Natural killer cell treated with Interleukin-12 subunit alpha and Interleukin-12 subunit beta and Interleukin-15 and Interleukin-18, amount 100 ng/mL, for 72 hours (primary cell): ENCODE data around the gene ADD1. TPM values are rescaled to one million over a fixed set of nuclear protein-coding genes. Genes with fewer than 3 reads are reported as not detected.

Source experiments
- ATAC-seq, 2 donors: fragments of 150-1000 bp; cut with Tn5 transposase in 1 of 2; sonication (Bioruptor Pico), chemical (Tn5 transposase) in 1 of 2; 2 replicates each; pipeline ENCODE4 v1.10.0; 2021
- DNase-seq: peaks from one replicate; pipeline ENCODE4 v3.0.0; 2022; ENCODE audit warnings: low spot score
- H3K27ac Mint-ChIP-seq, 2 donors: 1 replicate in 1 of 2; 2 replicates in 1 of 2; pipeline ENCODE4 v1.8.0; 2022; ENCODE audit warnings: mixed read lengths in 2 of 2, mild to moderate bottlenecking in 1 of 2, moderate library complexity in 1 of 2
- H3K27me3 Mint-ChIP-seq, 2 donors: 1 replicate in 1 of 2; 2 replicates in 1 of 2; pipeline ENCODE4 v1.8.0; 2022; ENCODE audit warnings: mixed read lengths in 2 of 2
- H3K36me3 Mint-ChIP-seq: one replicate; pipeline ENCODE4 v1.8.0; 2022; ENCODE audit warnings: mixed read lengths
- H3K4me1 Mint-ChIP-seq, 2 donors: 1 replicate in 1 of 2; 2 replicates in 1 of 2; pipeline ENCODE4 v1.8.0; 2022; ENCODE audit warnings: low read depth in 2 of 2, mixed read lengths in 2 of 2, mild to moderate bottlenecking in 1 of 2
- H3K4me3 Mint-ChIP-seq: one replicate; pipeline ENCODE4 v1.8.0; 2022; ENCODE audit warnings: mixed read lengths
- H3K9me3 Mint-ChIP-seq: 2 replicates; pipeline ENCODE4 v1.8.0; 2022; ENCODE audit warnings: mixed read lengths
- total RNA-seq, 2 donors: library from RNA; stranded (reverse); gene quantifications; one replicate each; pipeline ENCODE4 v1.2.3, GENCODE V29; 2022

The ADD1 gene
- total RNA-seq, 2 donors from 2014 or later = 259 to 291 TPM

DNA sequence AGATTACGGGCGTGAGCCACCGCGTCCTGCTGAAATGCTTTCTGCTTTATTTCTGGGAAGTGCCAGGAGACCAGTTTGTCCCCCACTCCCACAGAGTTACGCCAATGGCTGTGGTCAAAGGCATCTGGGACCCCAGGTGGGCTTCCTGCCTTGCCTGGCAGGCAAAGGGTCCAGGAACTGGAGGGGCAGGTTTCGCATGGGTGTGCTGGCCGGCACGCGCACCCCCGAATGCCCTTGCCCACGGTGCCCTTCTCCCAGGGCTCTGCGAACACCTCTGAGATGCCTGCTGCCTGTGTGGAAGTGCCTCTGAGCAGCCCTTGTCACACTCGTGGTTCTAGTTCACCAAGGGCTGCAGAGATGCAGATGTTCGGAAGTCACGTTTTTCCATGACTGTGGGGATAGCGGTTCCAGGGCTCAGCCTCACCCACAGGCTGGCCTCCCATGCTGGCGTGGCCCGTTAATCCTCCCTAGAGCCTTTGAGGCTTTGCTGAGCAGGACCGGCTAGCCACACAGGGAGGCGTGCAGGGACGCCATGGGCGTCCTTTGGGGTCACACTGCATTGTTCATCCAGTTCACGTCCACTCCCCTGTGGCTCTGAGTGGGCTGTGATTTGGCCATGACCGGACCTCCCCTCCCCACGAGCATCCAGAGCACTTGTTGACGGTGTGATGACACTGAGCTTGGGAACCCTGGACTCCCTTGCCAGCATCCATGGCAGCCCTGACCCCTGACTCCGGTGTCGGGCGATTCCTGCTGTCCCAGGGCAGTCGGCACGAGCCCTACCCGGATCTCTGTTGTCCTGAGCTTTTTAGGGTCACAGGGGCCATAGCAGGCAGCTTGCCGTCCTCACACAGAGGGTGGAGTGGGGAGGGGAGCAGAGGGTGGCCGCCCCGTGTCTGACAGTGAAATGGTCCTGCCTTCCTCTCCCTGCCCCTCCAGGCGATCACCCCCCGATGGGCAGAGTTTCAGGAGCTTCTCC is 12.7 kb upstream of the ADD1 start:
- no peak for DNase-seq
- Mint-ChIP-seq H3K36me3 (peaks cover 10% of the 10 kb centered on the region), H3K27me3 (no peaks in the 10 kb centered on the region)

DNA sequence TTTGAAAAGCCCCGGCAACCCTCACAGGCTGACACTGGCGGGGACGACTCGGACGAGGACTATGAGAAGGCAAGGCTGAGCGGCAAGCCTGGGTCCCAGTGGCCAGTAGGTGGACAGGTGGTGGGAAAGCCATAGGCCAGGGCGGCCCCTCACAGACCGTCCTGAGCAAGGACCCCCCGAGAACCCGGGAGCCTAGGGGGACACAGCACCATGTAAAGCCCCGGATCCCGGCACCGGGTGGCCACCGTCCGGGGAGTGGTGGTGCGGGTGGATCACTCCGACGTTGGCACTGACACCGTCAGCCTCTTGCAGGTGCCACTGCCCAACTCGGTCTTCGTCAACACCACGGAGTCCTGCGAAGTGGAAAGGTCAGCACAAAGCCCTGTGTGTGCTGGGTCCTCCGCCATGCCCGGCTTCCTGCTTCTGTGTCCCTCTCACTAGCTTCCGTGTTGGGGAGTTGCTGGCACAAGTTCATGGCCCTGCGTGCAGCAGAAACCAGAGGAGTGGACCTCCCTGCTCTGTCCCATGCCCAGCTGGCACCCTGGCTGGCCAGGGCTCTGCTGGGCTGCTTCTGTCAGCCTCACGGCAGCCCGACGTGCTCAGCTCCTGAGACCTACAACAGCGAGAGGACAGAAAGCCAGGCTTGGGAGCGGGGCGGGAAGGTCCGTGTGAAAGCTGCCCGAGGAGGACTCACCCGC is 11.9 kb upstream of the ADD1 start:
- no peaks in the 10 kb centered on the region for H3K27me3 Mint-ChIP-seq
- no peak overlapping the region for H3K4me3 Mint-ChIP-seq
- H3K36me3 Mint-ChIP-seq = peaks cover 3% of the 10 kb centered on the region
- no peaks in the 10 kb centered on the region for H3K9me3 Mint-ChIP-seq
- DNase-seq (no peak), ATAC-seq (no peak)
- H3K4me1 Mint-ChIP-seq = peaks cover 24 to 43% of the 10 kb centered on the region in 2 donors
- H3K27ac Mint-ChIP-seq = peak overlapping the region; percentile 35 to 49

More for the DNA sequence above, 12.7 kb upstream of the ADD1 start:
- Mint-ChIP-seq H3K27ac (no peak overlapping the region), H3K4me1 (peaks cover 24 to 44% of the 10 kb centered on the region in 2 donors), H3K4me3 (no peak overlapping the region), H3K9me3 (no peaks in the 10 kb centered on the region)
- no peak for ATAC-seq

DNA sequence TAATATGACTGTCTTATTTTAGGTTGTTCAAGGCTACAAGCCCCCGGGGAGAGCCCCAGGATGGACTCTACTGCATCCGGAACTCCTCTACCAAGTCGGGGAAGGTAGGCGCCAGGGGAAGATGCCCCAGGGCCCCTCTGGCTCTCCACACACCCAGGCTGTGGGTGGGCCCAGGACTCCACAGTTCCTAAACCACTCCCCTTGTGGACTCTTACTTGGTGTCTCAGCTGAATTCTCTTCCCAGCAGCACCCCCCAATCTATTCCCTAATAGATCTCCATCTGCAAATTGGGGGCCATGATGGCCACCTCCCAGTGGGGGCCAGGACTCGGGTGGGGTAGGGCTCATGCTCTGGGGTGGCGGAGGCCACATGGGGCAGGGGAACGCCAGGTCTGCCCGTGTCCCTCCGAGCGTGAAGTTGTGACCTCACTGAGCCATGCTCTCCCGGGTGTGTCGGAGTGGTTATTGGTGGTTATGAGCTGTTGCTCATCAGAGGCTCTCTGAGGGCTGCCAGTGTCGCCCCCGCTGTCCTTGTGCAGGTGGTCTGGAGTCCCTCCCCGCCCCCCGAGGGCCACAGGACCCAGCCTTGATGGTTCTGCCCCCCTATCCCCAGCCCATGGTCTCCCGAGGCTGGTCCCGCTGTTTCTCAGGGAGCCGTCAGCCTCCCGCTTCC is 11.2 kb upstream of the ADD1 start:
- H3K36me3 Mint-ChIP-seq = no peaks in the 10 kb centered on the region

DNA sequence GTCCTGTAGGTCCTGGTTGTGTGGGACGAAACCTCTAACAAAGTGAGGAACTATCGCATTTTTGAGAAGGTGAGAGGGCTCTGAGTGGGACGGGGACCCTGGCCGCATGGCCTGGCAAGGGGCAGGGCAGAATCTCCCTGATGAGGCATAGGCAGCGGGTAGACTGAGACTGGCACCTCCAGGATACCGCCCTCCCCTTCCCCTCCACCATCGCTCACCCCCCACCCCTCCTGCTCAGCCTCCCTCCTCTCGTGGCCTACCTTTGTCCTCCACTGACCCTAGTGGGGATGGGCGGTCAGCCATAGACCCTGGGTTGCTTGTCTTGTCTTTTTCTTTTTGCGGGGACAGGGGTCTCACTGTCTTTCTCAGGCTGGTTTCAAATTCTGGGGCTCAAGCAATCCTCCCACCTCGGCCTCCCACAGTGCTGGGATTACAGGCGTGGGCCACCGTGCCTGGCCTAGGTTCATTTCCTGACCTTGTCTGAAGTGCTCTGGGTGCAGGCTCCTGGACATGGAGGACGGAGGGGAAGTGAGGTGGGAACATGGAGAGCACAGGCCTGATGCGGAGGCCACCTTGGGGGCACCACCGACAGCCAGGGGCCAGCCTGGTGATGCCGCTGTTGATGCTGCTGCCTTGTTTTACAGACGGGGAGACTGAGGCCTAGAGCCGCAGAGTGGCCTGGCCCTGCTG is 10.5 kb upstream of the ADD1 start:
- Mint-ChIP-seq H3K4me3 (no peak overlapping the region), H3K9me3 (no peaks in the 10 kb centered on the region), H3K27me3 (no peaks in the 10 kb centered on the region), H3K27ac (peak overlapping the region; percentile 35 to 49), H3K4me1 (peaks cover 35 to 49% of the 10 kb centered on the region in 2 donors), H3K36me3 (no peaks in the 10 kb centered on the region)
- DNase-seq = no peak
- ATAC-seq = no peak

More for the DNA sequence above, 11.2 kb upstream of the ADD1 start:
- Mint-ChIP-seq H3K4me1 (peaks cover 28 to 44% of the 10 kb centered on the region in 2 donors), H3K4me3 (no peak overlapping the region), H3K27me3 (no peaks in the 10 kb centered on the region), H3K9me3 (no peaks in the 10 kb centered on the region), H3K27ac (peak overlapping the region; percentile 35 to 49)
- ATAC-seq (no peak), DNase-seq (no peak)

DNA sequence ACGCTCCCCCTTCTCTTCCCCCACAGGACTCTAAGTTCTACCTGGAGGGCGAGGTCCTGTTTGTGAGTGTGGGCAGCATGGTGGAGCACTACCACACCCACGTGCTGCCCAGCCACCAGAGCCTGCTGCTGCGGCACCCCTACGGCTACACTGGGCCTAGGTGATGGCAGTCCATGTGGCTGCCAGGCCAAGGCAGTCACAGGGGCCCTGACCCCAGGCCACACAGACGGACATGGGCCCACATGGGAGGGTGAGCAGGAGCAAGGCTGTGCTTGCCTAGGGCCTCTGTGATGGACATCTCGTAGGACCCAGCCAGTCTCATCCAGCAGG is 10.0 kb upstream of the ADD1 start:
- H3K4me1 Mint-ChIP-seq = peaks cover 40 to 49% of the 10 kb centered on the region in 2 donors
- H3K36me3 Mint-ChIP-seq = no peaks in the 10 kb centered on the region
- H3K9me3 Mint-ChIP-seq = no peaks in the 10 kb centered on the region

DNA sequence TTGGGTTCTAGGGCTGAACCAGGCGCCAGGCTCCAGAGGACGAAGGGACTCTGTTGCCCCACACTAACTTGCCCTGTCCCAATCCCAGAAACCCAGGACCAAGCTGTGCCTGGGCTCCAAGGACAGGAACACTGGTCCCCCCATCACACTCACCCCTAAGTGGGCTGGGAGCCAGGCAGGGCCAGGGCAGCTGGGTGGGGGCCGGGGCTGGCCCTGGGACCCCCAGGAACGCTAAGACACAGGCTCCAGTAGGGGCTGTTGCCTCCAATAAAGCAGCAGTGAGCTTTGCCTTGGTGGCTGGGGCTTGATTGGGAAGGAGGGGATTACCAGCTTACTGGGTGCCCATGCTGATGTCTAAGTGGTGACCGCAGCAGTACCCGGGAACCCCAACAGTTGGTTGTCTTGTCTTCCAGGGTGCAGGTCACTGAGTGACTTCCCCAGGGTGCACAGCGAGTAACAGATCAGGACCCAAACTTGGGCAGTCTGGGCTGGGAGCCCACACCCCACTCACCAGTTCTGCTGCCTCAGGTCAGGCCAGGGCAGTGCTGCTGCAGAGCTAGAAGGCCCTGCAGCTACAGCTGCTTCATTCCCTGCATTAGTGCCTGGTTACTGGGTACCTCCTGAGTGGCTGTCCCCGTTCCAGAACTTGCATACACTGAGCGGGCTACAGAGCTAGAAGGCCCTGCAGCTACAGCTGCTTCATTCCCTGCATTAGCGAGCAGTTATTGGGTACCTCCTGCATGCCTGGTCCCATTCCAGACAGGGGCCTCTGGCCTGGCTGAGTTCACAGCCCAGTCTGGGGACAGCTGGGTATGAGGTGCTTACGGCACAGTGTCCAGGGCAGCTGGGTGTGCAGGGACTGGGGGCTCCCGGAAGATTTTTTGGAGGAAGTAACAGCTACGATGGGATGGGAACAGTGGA is 9.4 kb upstream of the ADD1 start:
- Mint-ChIP-seq H3K27ac (peak overlapping the region; percentile 85 to 94), H3K4me3 (peak overlapping the region; percentile 79), H3K36me3 (no peaks in the 10 kb centered on the region), H3K9me3 (no peaks in the 10 kb centered on the region), H3K27me3 (no peaks in the 10 kb centered on the region), H3K4me1 (peaks cover 46 to 49% of the 10 kb centered on the region in 2 donors)
- DNase-seq (no peak), ATAC-seq (peak in 1 of 2 donors; percentile 3)

More for the DNA sequence above, 10.0 kb upstream of the ADD1 start:
- Mint-ChIP-seq H3K27ac (peak overlapping the region; percentile 35 to 49), H3K27me3 (no peaks in the 10 kb centered on the region), H3K4me3 (no peak overlapping the region)
- DNase-seq (no peak), ATAC-seq (no peak)

DNA sequence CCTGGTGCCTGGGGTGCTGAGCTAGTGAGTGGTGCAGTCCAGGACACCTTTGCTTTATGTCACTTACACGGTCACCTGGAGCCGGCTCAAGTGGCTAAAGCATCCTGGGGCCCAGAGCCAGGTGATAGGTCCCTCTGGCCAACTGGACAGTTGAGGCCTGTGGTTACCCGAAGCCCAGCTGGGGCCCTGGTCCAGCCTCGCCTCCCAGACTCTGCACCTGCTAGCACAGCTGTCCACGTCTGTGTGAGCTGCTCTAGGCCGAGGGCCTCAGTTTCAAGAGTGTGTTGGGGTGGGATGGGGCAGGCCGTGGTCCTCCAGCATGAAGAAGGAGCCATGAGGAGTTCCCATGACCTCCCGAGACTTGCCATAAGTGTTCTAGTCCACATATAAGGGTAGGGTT is 7.7 kb upstream of the ADD1 start:
- peak overlapping the region; percentile 85 to 94 for H3K27ac Mint-ChIP-seq
- H3K4me1 Mint-ChIP-seq = peaks cover 54% of the 10 kb centered on the region in 2 donors
- H3K9me3 Mint-ChIP-seq = no peaks in the 10 kb centered on the region
- DNase-seq (no peak), ATAC-seq (no peak)
- H3K36me3 Mint-ChIP-seq = peaks cover 6% of the 10 kb centered on the region
- peak overlapping the region; percentile 79 for H3K4me3 Mint-ChIP-seq
- no peaks in the 10 kb centered on the region for H3K27me3 Mint-ChIP-seq

DNA sequence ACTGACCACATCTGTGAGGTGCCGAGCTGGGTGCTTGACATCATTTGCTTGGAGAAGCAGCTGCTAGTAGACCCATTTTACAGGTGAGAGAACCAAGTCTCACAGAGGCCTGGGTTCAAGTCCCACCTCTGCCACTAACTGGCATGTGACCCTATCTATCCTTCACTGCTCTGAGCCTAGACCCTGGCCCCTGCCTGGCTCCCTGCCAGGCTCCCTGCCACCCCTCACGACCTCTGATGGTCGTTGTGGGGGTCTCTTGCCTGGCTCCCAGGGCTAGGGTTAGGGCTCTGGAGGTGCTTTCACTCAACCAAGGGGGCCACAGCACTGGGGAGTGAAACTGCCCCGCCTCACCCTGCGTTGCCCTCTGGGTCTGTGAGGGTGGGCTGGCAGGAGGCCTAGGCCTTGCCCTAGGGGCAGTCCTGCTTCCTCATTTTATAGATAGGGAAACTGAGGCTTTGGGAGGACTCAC is 7.2 kb upstream of the ADD1 start:
- H3K36me3 Mint-ChIP-seq = peaks cover 6% of the 10 kb centered on the region
- H3K9me3 Mint-ChIP-seq = no peaks in the 10 kb centered on the region
- H3K4me3 Mint-ChIP-seq = peak overlapping the region; percentile 79
- H3K27me3 Mint-ChIP-seq = no peaks in the 10 kb centered on the region
- no peak for ATAC-seq
- H3K27ac Mint-ChIP-seq = peak overlapping the region; percentile 85 to 94
- no peak for DNase-seq
- peaks cover 55 to 57% of the 10 kb centered on the region in 2 donors for H3K4me1 Mint-ChIP-seq

DNA sequence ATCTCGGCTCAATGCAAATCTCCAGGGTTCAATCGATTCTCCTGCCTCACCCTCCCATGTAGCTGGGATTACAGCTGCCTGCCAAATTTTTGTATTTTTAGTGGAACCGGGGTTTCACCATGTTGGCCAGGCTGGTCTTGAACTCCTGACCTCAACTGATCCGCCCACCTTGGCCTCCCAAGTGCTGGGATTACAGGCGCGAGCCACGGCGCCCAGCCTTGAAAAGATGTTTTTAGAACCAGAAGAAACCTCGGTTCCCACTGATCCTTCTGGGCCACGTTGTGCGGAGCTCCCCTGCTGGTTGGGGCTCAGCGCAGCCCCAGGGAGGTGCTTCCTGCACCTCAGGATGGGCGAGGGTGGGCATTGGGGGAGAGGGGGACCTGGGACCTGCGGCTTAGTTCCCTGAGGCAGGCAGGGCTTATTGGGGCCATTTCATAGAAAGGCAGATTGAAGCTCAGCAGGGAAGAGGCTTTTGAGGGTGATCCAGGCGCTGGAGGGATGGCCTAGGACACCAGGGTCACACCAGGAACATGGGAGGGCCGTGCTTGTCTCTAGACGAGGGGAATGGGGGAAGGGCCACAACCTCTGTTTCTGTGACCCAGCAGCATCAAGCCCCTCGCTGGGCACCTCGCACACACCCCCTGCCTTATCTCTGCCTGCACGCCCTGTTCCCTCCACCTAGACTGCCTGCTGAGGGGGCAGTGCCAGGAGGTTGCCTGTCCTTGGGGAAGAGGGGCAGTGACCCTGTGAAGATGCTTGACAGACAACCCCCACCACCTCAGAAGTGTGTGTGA is 6.3 kb upstream of the ADD1 start:
- DNase-seq = no peak
- Mint-ChIP-seq H3K9me3 (no peaks in the 10 kb centered on the region), H3K4me1 (peaks cover 53 to 54% of the 10 kb centered on the region in 2 donors), H3K4me3 (peak overlapping the region; percentile 79), H3K27ac (peak overlapping the region; percentile 85 to 94), H3K36me3 (peaks cover 6% of the 10 kb centered on the region), H3K27me3 (no peaks in the 10 kb centered on the region)
- no peak for ATAC-seq

DNA sequence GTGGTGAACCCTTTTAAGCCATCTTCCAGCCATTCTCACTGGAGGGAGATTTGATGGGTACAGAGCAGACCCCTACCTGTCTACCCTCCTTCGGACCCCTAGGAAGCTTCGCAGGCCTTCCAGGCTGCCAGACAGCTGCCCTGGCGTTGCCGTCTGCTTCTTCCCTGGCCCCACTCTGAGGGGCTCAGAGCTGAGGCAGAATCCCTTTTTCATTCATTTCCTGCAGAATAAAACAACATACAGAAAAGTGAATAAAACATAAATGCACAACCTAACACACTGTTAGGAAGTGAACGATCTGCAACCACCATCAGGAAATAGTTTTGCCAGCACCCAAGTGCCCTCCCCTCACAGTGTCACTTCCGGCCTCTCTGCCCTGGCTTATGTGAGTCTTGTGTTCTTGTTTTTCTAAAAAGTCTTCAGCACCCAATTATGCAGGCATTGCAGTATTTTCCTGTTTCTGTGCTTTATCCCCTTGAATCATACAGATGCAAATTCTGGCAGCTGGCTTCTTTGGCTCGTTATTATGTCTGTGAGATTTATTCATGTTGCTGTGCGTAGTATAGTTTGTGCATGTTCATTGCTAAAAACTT is 5.6 kb upstream of the ADD1 start:
- no peak for DNase-seq
- Mint-ChIP-seq H3K27me3 (no peaks in the 10 kb centered on the region), H3K4me1 (peaks cover 59 to 61% of the 10 kb centered on the region in 2 donors), H3K4me3 (peak overlapping the region; percentile 79), H3K27ac (peak overlapping the region; percentile 85 to 94), H3K36me3 (peaks cover 6% of the 10 kb centered on the region), H3K9me3 (no peaks in the 10 kb centered on the region)
- ATAC-seq = peak; percentile 82 to 85

DNA sequence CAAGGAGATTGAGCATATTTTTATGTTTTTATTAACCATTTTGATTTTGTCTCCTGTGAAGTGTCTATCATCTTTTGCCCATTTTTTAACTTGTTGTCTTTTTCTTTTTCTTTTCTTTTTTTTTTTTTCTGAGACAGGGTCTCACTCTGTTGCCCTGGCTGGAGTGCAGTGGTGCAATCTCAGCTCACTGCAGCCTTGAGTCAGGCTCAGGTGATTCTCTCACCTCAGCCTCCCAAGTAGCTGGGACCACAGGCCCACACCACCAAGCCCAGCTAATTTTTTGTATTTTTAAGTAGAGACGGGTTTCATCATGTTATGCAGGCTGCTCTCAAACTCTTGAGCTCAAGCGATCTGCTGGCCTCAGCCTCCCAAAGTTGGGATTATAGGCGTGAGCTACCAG is 4.6 kb upstream of the ADD1 start:
- peak overlapping the region; percentile 79 for H3K4me3 Mint-ChIP-seq
- no peaks in the 10 kb centered on the region for H3K27me3 Mint-ChIP-seq
- ATAC-seq (no peak), DNase-seq (no peak)
- no peaks in the 10 kb centered on the region for H3K9me3 Mint-ChIP-seq
- H3K4me1 Mint-ChIP-seq = peaks cover 59 to 60% of the 10 kb centered on the region in 2 donors
- H3K36me3 Mint-ChIP-seq = peaks cover 6% of the 10 kb centered on the region
- peak overlapping the region; percentile 85 to 94 for H3K27ac Mint-ChIP-seq
